ENCODE measurements around the gene TAL1.
"Not testable (repeated sequence)": the region's sequence is repeated elsewhere in the genome, so short reads cannot be mapped to it uniquely, and the experiment has no call there.

GRCh38 chr1:47193496-47193895 lies 38.5 kb downstream of the TAL1 start:
- TF ChIP-seq CTCF, POLR2A (IDR thresholded peaks at IDR 0.05): not testable (repeated sequence)
